ENCODE data around the gene MLXIP.
A peak's percentile ranks its signal among the peaks of the same experiment; 100 is the strongest.
"Not testable (repeated sequence)": the region's sequence is repeated elsewhere in the genome, so short reads cannot be mapped to it uniquely, and the experiment has no call there.

MLXIP gene

GRCh38 chr12:122097927-122098756 lies 19.6 kb downstream of the MLXIP start:
- DNase-seq: no peak

DNA sequence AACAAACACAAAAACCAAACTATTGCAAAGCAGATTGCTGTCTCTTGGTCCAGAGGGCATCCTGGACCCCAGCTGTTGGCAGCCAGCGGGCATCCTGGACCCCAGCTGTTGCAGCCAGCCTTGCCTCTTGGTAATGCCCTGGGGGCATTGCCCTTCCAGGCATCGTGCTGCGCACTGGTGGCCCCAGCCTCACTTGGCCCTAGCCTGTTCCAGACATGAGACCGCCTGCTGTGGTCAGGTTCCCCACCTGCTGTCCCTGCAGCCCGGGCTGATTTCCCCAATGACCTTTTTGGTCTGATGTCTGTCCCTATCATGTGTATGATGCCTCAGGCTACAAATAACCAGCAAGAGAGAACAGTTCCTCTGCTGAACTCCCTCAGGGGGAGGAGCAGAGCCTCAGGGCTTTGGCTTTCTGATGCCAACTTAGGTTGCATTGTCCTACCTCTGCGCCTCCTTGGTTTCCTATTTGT lies 20.8 kb downstream of the MLXIP start:
- no peak for DNase-seq

DNA sequence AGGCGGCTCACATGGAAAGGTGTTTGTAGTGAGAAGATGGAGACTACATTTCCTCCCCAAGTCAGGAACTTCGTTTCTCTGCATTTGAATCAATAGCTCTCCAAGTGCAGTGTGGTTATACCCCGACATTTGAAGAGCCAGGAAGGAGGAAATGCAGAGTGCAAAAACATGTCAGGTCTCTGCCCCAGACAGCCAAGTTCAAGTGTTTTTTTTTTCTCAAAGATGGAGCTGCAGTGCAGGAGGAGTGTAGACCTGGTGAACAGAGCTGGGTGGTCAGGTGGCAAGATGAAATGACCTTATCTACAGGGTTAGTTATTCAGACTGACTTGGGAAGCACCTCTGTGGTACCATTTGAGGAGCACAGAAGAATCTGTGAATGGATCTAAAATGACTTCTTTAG lies 21.3 kb downstream of the MLXIP start:
- DNase-seq: no peak

- no peak for DNase-seq
Observed at GRCh38 chr12:122100568-122100967, 22.0 kb downstream of the MLXIP start.

DNA sequence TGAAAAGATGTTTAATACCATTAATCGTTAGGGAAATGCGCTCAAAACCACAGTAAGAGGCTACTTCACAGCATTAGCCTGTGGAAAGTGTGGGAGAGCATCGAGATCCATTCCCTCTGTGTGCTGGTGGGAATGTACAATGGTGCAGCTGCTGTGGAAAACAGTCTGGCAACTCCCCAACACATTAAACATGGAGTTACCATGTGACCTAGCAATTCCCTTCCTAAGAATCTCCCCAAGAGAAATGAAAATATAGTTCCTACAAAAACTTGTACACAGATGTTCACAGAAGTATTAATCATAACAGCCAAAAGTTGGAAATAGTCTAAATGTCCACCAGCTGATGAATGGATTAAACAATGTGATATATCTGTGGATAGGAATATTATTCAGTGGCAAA lies 23.8 kb downstream of the MLXIP start:
- no peak for DNase-seq

DNA sequence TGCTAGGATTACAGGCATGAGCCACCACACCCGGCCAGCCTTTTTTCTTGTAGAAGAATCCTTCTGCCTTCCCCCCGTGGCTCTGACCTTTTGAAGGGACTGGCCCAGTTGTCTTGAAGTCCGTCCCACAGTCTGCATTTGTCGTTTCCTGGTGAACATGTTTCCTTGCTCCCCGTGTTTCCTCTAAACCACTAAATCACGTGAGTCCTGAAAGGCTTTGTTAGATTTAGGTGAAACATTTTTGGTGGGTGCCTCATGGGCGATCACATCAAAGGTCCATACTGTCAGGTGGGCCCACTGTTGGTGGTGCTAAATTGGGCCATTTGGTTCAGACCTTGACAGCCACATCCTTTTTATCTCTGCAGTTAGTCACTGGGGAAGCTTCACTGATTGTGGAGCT lies 26.3 kb downstream of the MLXIP start:
- DNase-seq: no peak

GRCh38 chr12:122105496-122105895 lies 26.9 kb downstream of the MLXIP start:
- DNase-seq: not testable (repeated sequence)

GRCh38 chr12:122106843-122107242 lies 28.3 kb downstream of the MLXIP start:
- no peak for DNase-seq

DNA sequence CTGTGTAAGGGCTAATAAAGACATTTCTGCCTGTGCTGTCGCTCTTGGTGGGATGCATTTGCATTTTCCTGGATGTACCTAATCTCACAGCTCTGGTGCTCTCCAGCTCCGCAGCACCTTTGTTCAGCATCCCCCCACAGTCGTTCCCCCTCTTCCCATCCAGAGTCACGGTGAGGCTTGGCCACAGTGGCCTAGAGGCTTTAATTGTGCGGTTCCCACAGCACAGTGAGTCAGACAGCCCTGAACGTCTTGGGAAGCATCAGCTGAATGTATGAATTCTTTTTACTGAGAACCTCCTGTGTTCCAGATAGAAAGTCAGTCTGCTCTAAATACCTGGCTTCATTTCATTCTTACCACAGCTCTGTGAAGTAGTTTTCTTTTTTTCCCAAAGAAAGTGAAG lies 28.7 kb downstream of the MLXIP start:
- DNase-seq: no peak

DNA sequence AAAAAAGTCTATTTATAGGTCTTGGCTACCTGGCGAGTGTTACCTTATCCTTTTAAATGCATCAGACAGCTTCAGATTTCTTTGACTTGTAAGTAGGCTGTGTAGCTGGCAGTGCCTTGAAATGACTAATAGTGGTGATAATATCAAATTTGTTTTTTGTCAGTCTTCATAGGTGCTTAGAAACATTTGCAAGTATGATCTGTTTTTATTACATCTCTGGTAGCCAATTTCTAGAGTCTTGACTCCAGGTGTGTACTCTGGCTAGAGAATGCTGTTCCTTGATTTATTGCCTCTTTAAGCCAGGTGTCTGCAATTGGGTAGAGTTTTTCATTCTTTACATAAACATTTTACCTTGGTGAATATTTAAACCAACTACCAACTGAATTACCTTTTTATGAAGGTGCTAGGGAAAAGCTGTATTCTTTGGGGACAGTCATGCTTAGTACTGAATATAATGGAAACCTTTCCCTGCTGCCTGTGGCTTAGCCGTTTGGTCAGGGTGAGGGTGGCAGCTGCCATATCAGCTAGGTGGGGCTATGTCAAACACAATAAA lies 32.6 kb downstream of the MLXIP start:
- peak; percentile 10 for DNase-seq

GRCh38 chr12:122116707-122117535 lies 38.4 kb downstream of the MLXIP start:
- no peak for DNase-seq

DNA sequence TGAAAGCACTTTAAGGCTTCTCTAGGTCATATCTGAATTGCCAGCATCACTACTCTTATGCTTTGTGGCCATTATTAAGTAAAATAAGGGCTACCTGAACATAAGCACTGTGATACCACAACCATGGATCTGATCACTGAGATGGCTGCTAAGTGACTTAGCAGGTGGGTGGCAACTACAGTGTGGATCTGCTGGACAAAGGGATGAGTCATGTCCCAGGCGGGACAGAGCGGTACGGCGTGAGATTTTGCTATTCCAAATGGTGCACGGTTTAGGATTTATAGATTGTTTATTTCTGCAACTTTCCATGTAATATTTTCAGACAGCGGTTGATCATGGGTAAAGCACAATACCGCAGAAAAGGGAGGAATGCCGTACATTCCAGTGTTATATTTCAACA lies 39.4 kb downstream of the MLXIP start:
- no peak for DNase-seq

GRCh38 chr12:122121341-122121740 lies 42.8 kb downstream of the MLXIP start:
- DNase-seq: not testable (repeated sequence)

- no peak for DNase-seq
Observed at GRCh38 chr12:122121745-122122144, 43.2 kb downstream of the MLXIP start.

- peak; percentile 63 for DNase-seq
Observed at GRCh38 chr12:122123051-122123760, 44.6 kb downstream of the MLXIP start.

DNA sequence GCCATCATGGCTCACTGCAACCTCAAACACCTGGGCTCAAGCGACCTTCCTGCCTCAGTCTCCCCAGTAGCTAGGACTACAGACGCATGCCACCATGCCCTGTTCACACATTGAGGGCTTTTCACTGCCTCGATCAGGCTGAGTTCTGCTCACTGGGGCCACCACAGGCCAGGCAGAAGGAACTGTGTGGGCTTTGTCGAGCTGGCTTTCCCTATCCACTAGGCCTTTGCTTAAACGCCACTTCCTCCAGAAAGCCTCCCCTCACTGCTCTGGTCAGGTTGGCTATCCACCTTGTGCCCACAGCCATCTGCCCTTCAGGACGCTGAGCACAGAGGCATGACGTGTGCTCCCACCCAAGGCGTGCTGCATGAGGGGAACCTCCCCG lies 45.2 kb downstream of the MLXIP start:
- no peak for DNase-seq

GRCh38 chr12:122124370-122124769 lies 45.8 kb downstream of the MLXIP start:
- no peak for DNase-seq

DNA sequence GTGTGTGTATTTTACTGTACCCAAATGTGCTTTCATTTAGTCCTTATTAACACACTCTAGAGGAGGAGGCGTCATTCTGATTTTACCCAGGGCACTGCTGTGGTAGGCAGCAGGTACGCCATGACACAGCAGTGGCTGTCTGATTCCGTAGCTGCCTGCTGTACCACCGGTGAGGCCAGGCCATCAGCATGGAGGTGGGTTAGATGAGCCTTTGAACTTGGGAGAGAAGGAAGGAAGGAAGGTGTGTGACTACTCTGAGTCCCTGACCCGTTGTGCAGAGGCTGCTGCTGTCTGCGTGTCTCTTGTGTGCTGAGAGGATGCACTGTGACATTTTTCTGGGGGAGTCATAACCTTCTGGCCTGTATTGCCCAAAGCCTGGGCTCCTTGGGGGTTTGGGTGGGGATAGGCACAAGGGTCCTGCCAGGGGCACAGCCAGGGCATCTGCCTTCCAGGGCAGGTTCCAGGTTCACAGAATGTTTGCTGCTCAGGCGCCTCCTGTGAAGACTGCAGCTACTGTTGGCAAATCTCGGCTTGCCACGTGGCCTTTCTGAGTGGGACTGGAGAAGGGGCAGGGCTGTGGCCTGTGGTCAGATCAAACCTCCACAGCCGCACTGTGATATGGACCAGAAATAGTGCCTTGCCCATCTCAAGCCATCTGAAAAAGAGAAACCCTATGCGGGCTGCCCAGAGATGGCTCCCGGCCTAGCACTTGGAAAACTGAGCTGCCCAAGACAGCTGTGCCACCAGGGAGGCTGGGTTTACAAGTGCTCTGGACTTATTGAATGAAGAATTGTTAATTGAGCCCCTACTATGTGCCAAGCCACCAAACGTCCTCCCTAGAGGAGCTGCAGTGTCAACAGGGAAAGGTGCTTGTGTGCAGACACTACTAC lies 47.1 kb downstream of the MLXIP start:
- no peak for DNase-seq

DNA sequence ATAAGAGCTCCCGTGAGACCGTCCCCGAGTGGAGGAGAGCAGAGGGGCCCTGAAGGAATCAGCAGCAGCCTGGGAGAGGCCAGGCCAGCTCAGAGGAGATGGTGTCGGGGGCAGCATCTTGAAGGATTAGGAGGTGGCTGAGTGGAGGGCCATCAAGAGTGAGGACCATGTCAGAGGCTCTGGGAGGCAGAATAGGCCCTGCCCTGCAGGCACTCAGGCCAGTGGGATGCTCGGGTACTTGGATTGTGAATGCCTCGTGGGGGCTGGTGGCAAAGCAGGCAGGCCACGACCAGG lies 47.7 kb downstream of the MLXIP start:
- DNase-seq: no peak

DNA sequence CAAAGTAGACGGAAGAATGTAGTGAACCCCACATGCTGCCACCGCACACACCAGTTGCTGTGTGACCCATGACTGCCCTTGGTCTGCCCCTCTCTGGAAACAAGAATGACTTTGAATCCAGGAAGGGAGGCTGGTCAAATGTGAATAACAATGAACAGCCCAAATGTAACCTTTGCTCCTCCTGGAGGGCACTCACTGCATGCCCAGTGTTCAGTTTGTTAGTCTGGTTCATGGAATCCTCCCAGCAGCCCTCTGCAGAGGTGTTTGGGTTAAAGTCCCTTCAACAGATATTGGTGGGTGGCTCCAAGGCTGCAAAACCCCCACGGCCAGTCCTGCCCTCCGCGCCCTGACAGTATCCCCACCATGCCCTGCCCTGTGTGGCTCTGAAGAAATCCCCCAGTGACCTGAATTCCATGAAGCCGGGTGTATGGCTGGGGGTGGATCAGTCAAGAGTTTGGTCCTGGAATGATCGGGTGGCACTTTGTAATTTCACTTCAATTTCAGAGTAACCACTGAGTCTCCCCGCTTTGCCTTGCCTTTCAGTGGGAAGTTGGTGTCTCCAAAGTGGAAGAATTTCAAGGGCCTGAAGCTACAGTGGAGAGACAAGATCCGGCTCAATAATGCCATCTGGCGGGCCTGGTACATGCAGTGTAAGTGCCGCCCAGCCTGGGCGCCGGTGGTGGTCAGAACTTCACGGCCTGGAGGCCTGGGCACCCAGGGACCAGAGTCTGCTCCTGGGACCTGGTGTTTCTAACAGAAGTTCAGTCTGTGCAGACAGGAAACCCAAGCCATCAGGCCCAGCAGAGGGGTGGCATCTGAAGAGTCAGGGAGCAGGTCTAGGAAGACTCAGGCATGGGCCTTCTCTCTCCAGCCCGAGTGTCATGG lies 48.4 kb downstream of the MLXIP start:
- no peak for DNase-seq

- DNase-seq: no peak
Observed at GRCh38 chr12:122127839-122128238, 49.3 kb downstream of the MLXIP start.

Measured in CD4-positive, alpha-beta T cell treated with Interleukin-4 for 4 hours (primary cell).